ENCODE data around the gene LRRC59. TPM values are rescaled to one million over a fixed set of nuclear protein-coding genes. Genes with fewer than 3 reads are reported as not detected.

The LRRC59 gene
- total RNA-seq, 1 experiment from 2014 or later, result 108 TPM

- TF ChIP-seq, protein P1, sequence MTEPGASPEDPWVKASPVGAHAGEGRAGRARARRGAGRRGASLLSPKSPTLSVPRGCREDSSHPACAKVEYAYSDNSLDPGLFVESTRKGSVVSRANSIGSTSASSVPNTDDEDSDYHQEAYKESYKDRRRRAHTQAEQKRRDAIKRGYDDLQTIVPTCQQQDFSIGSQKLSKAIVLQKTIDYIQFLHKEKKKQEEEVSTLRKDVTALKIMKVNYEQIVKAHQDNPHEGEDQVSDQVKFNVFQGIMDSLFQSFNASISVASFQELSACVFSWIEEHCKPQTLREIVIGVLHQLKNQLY (CRISPR knock-in tag; IDR thresholded peaks at IDR 0.05), result no peak
- TF ChIP-seq, protein P2, sequence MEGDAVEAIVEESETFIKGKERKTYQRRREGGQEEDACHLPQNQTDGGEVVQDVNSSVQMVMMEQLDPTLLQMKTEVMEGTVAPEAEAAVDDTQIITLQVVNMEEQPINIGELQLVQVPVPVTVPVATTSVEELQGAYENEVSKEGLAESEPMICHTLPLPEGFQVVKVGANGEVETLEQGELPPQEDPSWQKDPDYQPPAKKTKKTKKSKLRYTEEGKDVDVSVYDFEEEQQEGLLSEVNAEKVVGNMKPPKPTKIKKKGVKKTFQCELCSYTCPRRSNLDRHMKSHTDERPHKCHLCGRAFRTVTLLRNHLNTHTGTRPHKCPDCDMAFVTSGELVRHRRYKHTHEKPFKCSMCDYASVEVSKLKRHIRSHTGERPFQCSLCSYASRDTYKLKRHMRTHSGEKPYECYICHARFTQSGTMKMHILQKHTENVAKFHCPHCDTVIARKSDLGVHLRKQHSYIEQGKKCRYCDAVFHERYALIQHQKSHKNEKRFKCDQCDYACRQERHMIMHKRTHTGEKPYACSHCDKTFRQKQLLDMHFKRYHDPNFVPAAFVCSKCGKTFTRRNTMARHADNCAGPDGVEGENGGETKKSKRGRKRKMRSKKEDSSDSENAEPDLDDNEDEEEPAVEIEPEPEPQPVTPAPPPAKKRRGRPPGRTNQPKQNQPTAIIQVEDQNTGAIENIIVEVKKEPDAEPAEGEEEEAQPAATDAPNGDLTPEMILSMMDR (IDR thresholded peaks at IDR 0.05), result peak; percentile 60
- no peak for TF ChIP-seq ZSCAN18 (CRISPR knock-in tag; IDR thresholded peaks at IDR 0.05)
- no peak for TF ChIP-seq IRF2 (CRISPR knock-in tag; IDR thresholded peaks at IDR 0.05; ENCODE audit: borderline replicate concordance, low read depth)
- no peak for TF ChIP-seq SOX15 (CRISPR knock-in tag; IDR thresholded peaks at IDR 0.05)
- TF ChIP-seq, protein P3, sequence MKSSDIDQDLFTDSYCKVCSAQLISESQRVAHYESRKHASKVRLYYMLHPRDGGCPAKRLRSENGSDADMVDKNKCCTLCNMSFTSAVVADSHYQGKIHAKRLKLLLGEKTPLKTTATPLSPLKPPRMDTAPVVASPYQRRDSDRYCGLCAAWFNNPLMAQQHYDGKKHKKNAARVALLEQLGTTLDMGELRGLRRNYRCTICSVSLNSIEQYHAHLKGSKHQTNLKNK (CRISPR knock-in tag; IDR thresholded peaks at IDR 0.05), result no peak
These were observed 35.5 kb downstream of the LRRC59 start (continued) for GRCh38 chr17:50361561-50362480.

DNA sequence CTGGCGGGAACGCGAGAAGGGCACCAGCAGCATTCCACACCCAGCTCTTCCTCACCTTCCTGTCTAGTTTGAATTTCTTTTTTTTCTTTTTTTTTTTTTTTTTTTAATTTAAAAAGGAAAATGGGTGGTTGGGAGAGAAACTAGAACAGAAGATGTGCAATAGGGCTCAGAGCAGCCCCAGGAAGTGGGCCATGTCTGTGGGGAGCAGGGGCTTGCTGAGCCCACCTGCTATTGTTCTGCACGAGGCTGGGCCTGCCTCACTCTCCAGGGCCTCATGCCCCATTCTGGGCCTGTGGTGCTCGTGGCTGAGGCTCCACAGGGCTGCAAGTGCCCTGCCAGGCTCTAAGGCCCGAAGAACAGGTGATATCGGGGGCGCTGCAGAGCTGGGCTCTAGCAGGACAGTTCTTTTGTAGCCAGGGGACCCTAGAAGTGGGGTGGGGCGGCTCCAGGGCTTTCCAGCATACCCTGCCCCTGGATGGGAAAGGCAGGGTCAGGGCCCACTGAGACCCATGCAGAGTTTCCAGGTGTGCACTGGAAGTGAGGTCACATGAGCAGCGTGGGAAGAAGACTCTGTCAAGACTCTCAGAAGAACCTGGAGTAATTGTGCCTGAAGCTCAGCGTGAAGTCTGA is 36.7 kb downstream of the LRRC59 start:
- CTCF ChIA-PET, result interaction anchor here (0.6 to 6.9 kb wide), 16 partner anchors 11 to 333 kb away, joined by 3 to 108 read pairs (median 6); partner anchors contain the start of genes EME1, LRRC59, MRPL27 and RSAD1

DNA sequence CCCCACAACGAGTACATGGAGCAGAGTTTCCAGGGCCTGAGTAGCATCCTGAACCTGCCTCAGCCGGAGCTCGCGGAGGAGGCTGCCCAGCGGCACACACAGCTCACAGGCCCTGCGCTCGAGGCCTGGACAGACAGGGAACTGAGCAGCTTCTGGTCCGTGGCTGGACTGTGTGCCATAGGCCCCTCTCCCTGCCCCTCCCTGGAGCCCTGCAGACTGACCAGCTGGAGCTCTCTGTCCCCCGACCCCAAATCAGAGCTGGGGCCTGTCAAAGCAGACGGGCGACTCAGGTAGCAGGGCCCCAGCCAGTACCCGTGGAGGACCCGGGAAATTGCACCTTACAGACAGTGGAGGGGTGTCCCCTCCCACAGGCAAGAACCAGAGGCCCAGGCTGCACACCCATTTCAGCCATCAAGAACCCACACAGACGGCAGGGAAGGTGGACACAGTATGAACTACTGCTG is 37.3 kb downstream of the LRRC59 start:
- peaks cover 28% of the 10 kb centered on the region for H3K4me1 Mint-ChIP-seq
- H3K27me3 Mint-ChIP-seq (ENCODE audit: low read depth), result no peaks in the 10 kb centered on the region
- ChIA-PET POLR2A (no interaction called here), CTCF (interaction anchor here (0.6 to 2.9 kb wide), 10 partner anchors 14 to 332 kb away, joined by 3 to 19 read pairs (median 4); partner anchors contain the start of genes LRRC59 and XYLT2)
- H3K9me3 Mint-ChIP-seq, result no peaks in the 10 kb centered on the region
- H3K4me3 Mint-ChIP-seq, result no peak overlapping the region
- no peak overlapping the region for H3K27ac Mint-ChIP-seq
- no peak for ATAC-seq
- no peak for DNase-seq (ENCODE audit: low spot score)
- peaks cover 26% of the 10 kb centered on the region for H3K36me3 Mint-ChIP-seq
- TF ChIP-seq ZNF671 (CRISPR knock-in tag; IDR thresholded peaks at IDR 0.05) (no peak), ETV6 (CRISPR knock-in tag; IDR thresholded peaks at IDR 0.05) (no peak), ZNF423 (CRISPR knock-in tag; IDR thresholded peaks at IDR 0.05) (no peak), ZBTB43 (CRISPR knock-in tag; IDR thresholded peaks at IDR 0.05) (no peak)
- TF ChIP-seq, protein P4, sequence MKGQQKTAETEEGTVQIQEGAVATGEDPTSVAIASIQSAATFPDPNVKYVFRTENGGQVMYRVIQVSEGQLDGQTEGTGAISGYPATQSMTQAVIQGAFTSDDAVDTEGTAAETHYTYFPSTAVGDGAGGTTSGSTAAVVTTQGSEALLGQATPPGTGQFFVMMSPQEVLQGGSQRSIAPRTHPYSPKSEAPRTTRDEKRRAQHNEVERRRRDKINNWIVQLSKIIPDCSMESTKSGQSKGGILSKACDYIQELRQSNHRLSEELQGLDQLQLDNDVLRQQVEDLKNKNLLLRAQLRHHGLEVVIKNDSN (CRISPR knock-in tag; IDR thresholded peaks at IDR 0.05), result no peak
- TF ChIP-seq, protein P5, sequence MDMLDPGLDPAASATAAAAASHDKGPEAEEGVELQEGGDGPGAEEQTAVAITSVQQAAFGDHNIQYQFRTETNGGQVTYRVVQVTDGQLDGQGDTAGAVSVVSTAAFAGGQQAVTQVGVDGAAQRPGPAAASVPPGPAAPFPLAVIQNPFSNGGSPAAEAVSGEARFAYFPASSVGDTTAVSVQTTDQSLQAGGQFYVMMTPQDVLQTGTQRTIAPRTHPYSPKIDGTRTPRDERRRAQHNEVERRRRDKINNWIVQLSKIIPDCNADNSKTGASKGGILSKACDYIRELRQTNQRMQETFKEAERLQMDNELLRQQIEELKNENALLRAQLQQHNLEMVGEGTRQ (CRISPR knock-in tag; IDR thresholded peaks at IDR 0.05), result no peak
- TF ChIP-seq, protein P2 (IDR thresholded peaks at IDR 0.05), result no peak

More for the DNA sequence above, 36.7 kb downstream of the LRRC59 start:
- H3K36me3 Mint-ChIP-seq, result peaks cover 23% of the 10 kb centered on the region
- TF ChIP-seq IRF1 (CRISPR knock-in tag; IDR thresholded peaks at IDR 0.05) (no peak), E2F1 (CRISPR knock-in tag; IDR thresholded peaks at IDR 0.05) (no peak), ZNF416 (CRISPR knock-in tag; IDR thresholded peaks at IDR 0.05) (no peak), TCF7 (CRISPR knock-in tag; IDR thresholded peaks at IDR 0.05; ENCODE audit: low read depth) (no peak)
- no peak overlapping the region for H3K27ac Mint-ChIP-seq
- POLR2A ChIA-PET, result no interaction called here
- H3K4me3 Mint-ChIP-seq, result no peak overlapping the region
- DNase-seq (ENCODE audit: low spot score), result no peak
- ATAC-seq, result no peak
- no peaks in the 10 kb centered on the region for H3K27me3 Mint-ChIP-seq (ENCODE audit: low read depth)
- H3K4me1 Mint-ChIP-seq, result peaks cover 33% of the 10 kb centered on the region
- H3K9me3 Mint-ChIP-seq, result no peaks in the 10 kb centered on the region
